ENCODE results near the gene DNTTIP2.

The DNTTIP2 gene

DNA sequence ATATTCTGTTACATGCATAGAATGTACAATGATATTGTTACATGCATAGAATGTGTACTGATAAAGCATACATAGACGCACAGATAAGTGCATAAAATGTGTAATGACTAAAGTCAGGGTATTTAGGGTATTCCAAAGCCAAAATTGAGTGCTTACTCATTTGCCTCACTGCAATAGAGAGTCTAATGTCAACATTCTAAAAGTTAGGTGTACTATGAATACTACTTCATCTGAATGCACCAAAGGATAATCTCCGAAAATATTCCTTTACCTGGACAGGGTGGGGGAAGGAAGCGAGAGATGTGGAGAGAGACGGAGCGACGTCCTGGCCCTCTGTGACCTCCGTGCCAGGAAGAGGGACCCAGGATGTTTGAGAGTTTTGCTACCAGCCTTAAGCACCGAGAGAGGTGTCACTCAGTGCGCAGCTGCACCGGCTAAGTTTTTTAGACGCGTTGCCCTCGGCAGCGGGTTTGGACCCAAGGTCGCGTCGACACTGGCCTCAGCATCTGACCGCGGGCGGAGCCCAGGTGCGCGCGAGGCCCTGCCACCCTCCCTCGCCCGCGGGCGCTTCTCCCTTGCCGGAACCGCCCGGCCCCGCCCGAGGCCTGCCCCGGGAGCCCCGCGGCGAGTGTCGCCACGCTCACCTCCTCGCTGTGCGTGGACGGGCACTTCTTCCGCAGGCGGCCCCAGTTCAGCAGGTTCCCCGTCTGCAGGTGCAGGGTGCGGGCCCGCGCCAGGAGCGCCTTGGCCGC lies 29.6 kb upstream of the DNTTIP2 start:
- peak overlapping the region; percentile 72 for H3K4me3 ChIP-seq (replicated peaks; ENCODE audit: low read depth, low read length)
- DNase-seq (ENCODE audit: extremely low read depth, low read depth): no peak
- TF ChIP-seq, protein P1, sequence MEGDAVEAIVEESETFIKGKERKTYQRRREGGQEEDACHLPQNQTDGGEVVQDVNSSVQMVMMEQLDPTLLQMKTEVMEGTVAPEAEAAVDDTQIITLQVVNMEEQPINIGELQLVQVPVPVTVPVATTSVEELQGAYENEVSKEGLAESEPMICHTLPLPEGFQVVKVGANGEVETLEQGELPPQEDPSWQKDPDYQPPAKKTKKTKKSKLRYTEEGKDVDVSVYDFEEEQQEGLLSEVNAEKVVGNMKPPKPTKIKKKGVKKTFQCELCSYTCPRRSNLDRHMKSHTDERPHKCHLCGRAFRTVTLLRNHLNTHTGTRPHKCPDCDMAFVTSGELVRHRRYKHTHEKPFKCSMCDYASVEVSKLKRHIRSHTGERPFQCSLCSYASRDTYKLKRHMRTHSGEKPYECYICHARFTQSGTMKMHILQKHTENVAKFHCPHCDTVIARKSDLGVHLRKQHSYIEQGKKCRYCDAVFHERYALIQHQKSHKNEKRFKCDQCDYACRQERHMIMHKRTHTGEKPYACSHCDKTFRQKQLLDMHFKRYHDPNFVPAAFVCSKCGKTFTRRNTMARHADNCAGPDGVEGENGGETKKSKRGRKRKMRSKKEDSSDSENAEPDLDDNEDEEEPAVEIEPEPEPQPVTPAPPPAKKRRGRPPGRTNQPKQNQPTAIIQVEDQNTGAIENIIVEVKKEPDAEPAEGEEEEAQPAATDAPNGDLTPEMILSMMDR (IDR thresholded peaks at IDR 0.05; ENCODE audit: low read depth, low read length, missing control alignments): no peak

DNA sequence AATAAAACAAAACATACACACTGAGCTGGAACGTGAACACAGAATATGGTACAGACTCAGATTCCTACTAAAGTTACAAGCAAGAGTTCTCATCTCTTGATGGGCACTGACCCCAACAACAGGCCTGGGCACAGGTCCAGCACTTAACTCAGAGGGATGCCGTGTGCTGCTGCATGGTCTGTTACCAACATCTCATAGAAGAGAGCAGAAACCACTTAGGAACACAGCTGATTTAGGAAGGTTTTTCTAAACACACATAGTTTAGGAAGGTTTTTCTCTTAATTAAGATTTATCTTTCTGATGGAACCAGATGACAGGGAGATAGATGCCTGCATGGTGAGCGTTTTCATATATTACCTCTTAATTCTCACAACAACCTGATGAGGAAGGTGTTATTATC lies 28.7 kb upstream of the DNTTIP2 start:
- H3K4me3 ChIP-seq (replicated peaks; ENCODE audit: low read depth, low read length): peak overlapping the region; percentile 72
- peak; percentile 15 for DNase-seq (ENCODE audit: extremely low read depth, low read depth)
- TF ChIP-seq, protein P1 (IDR thresholded peaks at IDR 0.05; ENCODE audit: low read depth, low read length, missing control alignments): no peak

DNA sequence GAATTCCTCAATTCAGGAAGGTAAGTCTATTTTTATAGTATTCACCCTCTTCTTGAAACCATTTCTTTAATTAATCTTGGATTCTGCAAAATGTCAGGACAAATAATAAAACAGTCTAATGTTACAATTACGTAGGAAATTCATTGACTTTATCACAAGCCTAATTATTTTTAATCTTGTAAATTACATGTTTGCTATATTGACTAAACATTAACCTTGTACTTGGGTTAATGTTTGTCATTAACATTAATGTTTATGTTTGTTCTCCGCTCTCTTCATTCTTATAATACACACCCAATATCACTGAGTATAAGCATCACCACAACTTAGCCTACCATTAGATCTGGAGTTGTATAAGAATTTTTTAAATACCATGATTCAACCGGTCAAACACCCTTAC lies 27.5 kb upstream of the DNTTIP2 start:
- TF ChIP-seq, protein P1 (IDR thresholded peaks at IDR 0.05; ENCODE audit: low read depth, low read length, missing control alignments): no peak

GRCh38 chr1:93905734-93906133 lies 26.7 kb upstream of the DNTTIP2 start:
- H3K4me3 ChIP-seq (replicated peaks; ENCODE audit: low read depth, low read length): no peak overlapping the region
- TF ChIP-seq, protein P1 (IDR thresholded peaks at IDR 0.05; ENCODE audit: low read depth, low read length, missing control alignments): no peak
- no peak for DNase-seq (ENCODE audit: extremely low read depth, low read depth)

More for the DNA sequence above, 27.5 kb upstream of the DNTTIP2 start:
- DNase-seq (ENCODE audit: extremely low read depth, low read depth): no peak
- H3K4me3 ChIP-seq (replicated peaks; ENCODE audit: low read depth, low read length): no peak overlapping the region

- TF ChIP-seq, protein P1 (IDR thresholded peaks at IDR 0.05; ENCODE audit: low read depth, low read length, missing control alignments): no peak
- no peak for DNase-seq (ENCODE audit: extremely low read depth, low read depth)
- no peak overlapping the region for H3K4me3 ChIP-seq (replicated peaks; ENCODE audit: low read depth, low read length)
Observed at GRCh38 chr1:93905051-93905450, 26.0 kb upstream of the DNTTIP2 start.

DNA sequence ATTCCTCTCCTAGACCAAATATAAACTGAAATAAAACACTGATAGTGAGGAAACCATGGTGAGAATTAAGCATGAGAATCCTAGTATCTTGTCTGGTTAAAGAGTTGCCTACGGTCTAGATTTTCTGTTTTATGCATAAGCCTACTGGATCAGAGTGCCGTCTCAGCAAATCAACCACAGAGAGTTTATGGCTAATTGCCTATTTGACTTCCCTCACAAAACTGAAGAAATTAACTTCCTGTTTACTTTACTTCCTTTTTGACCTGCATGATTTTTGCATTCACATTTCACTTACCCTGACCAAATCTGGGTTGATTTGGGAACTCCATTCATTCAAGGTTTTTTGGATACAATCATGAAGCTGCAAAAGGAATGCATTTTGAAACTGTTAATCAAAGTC lies 25.2 kb upstream of the DNTTIP2 start:
- H3K4me3 ChIP-seq (replicated peaks; ENCODE audit: low read depth, low read length): no peak overlapping the region
- TF ChIP-seq, protein P1 (IDR thresholded peaks at IDR 0.05; ENCODE audit: low read depth, low read length, missing control alignments): no peak
- DNase-seq (ENCODE audit: extremely low read depth, low read depth): no peak
